C4-2B (cell line): Measurements from ENCODE around the gene DIP2B.
"Not testable (repeated sequence)": the region's sequence is repeated elsewhere in the genome, so short reads cannot be mapped to it uniquely, and the experiment has no call there.

Source experiments
- H3K27ac ChIP-seq: fragments of 450-650 bp; 2 replicates; pipeline ENCODE4 v1.5.1; 2017
- ZFX ChIP-seq: fragments of 450-650 bp; IDR thresholded peaks from 2 replicates; pipeline ENCODE4 v1.6.1; 2017
- TF ChIP-seq, protein P1 (sequence below): fragments of 450-650 bp; conservative IDR thresholded peaks from 2 replicates; pipeline ENCODE4 v1.5.1; 2017; ENCODE audit warnings: mild to moderate bottlenecking

DIP2B gene

GRCh38 chr12:50533203-50533584 lies 28.4 kb downstream of the DIP2B start:
- H3K27ac ChIP-seq: peak overlapping the region; percentile 93
- TF ChIP-seq, protein P1, sequence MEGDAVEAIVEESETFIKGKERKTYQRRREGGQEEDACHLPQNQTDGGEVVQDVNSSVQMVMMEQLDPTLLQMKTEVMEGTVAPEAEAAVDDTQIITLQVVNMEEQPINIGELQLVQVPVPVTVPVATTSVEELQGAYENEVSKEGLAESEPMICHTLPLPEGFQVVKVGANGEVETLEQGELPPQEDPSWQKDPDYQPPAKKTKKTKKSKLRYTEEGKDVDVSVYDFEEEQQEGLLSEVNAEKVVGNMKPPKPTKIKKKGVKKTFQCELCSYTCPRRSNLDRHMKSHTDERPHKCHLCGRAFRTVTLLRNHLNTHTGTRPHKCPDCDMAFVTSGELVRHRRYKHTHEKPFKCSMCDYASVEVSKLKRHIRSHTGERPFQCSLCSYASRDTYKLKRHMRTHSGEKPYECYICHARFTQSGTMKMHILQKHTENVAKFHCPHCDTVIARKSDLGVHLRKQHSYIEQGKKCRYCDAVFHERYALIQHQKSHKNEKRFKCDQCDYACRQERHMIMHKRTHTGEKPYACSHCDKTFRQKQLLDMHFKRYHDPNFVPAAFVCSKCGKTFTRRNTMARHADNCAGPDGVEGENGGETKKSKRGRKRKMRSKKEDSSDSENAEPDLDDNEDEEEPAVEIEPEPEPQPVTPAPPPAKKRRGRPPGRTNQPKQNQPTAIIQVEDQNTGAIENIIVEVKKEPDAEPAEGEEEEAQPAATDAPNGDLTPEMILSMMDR: no peak
- TF ChIP-seq ZFX: no peak

GRCh38 chr12:50533971-50534370 lies 29.2 kb downstream of the DIP2B start:
- TF ChIP-seq ZFX: no peak
- H3K27ac ChIP-seq: peak overlapping the region; percentile 93

GRCh38 chr12:50536831-50537537 lies 32.2 kb downstream of the DIP2B start:
- no peak overlapping the region for H3K27ac ChIP-seq
- TF ChIP-seq, protein P1: no peak
- TF ChIP-seq ZFX: no peak

DNA sequence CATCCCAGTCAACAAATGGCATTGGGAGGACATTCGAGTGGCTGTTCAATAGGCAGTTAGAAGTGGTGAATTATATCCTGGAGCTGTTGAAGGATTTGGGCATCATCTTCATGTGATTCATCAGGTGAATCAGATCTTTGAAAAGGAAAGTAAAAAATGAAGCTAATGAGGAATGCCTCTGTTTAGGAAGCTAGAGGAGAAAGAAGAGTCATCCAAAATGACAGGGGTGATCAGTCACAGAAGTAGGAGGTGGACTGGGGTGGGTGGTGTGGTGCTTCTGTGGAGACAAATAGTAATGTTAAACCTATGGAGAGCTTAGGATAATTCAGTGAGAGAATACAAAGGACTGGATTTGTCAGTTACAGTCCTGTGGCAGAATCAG lies 32.7 kb downstream of the DIP2B start:
- no peak for TF ChIP-seq ZFX
- TF ChIP-seq, protein P1: no peak
- no peak overlapping the region for H3K27ac ChIP-seq

GRCh38 chr12:50538182-50538581 lies 33.4 kb downstream of the DIP2B start:
- no peak for TF ChIP-seq ZFX
- TF ChIP-seq, protein P1: no peak
- no peak overlapping the region for H3K27ac ChIP-seq

DNA sequence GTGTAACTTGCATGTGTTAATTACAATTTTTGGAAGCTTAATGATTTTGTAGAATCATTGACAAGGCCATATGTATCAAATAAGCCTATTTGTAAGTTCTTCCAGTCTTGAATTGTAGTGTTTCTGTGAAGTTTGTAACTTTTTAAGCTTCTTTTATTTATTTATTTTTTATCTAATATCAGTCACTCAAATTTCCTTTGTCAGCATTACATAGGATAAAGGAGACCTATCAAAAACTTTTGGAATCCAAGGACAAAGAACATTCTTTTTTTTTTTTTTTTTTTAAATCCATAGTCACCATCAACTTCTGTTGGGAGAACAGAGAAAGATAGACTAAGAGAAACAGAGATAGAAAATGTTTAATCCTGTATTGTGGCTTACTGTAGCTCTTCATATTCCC lies 36.4 kb downstream of the DIP2B start:
- TF ChIP-seq ZFX: no peak
- TF ChIP-seq, protein P1: no peak
- no peak overlapping the region for H3K27ac ChIP-seq

DNA sequence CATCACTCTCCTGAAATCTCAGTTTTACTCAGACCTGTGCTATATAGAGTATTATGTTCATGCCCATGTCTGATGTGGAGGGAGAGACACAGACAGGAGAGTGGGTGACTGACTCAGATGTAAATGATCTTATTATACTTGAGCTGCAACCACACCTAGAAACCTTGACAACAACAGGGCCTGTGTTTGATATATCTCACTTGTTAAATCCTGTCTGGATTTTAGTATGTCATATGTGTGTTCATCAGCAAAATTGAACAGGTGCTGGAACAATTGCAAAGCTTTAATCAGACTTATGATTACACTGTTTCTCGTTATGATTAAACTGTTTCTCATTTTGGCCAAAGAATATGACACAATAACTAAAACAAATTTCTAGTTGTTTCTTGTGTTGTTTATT lies 37.7 kb downstream of the DIP2B start:
- TF ChIP-seq ZFX: no peak
- TF ChIP-seq, protein P1: no peak
- H3K27ac ChIP-seq: no peak overlapping the region

GRCh38 chr12:50543188-50543587 lies 38.4 kb downstream of the DIP2B start:
- H3K27ac ChIP-seq: not testable (repeated sequence)
